ENCODE results near the gene ACER3. TPM values are rescaled to one million over a fixed set of nuclear protein-coding genes. Genes with fewer than 3 reads are reported as not detected.

ACER3 gene
- total and polyA plus RNA-seq, 2 of the 4 experiments (the other 2 are of a cell fraction): 3.5 to 10.0 TPM

DNA sequence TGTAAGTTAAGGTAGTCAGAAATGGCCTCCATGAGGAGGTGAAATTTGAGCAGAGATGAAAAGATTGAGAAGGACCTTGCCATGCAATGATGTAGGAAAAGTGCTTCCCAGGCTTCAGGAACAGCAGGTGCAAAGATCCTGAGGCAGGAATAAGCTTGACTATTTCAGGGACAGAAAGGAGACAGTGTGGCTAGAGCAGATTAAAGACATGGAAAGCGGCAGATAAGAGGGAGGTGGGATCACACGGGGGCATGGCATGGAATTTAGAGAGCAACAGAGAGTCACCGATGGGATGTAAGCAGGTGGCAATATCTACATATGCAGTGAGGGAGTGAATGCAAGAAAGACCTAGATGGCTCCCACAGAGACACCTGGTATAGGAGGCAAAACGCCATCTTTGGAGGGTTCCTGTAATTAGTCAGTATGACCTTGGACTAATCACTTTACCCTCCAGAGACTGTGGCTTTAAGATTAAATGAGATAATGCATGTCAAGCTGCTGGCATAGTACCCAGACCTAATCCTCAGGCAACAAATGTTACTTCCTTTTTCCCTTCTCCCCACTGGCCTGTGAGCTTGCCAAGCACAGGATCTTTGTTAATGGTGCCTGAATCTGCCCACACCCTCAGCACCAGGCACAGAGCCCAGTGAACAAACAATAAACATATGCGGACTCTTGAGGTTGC is 24.6 kb upstream of the ACER3 start:
- no peak overlapping the region for H3K14ac ChIP-seq (replicated peaks; ENCODE audit: low read depth, low read length)
- no peak overlapping the region for H2BK5ac ChIP-seq (ENCODE audit: low read depth, low read length, poor library complexity, severe bottlenecking)
- intact Hi-C loops (cut with micrococcal nuclease): no loop called here
- WGBS, 2 experiments (ENCODE audit: extremely low coverage in 2 of 2, insufficient read length in 1 of 2): no CpG with 5 or more reads among the region's 5 CpGs
- no peaks in the 10 kb centered on the region for H3K9me3 ChIP-seq (ENCODE audit: control insufficient read depth, insufficient read depth, low read length)
- no peak overlapping the region for H4K8ac ChIP-seq (ENCODE audit: low read depth in 2 of 2, low read length in 2 of 2)
- TF ChIP-seq, protein P1, sequence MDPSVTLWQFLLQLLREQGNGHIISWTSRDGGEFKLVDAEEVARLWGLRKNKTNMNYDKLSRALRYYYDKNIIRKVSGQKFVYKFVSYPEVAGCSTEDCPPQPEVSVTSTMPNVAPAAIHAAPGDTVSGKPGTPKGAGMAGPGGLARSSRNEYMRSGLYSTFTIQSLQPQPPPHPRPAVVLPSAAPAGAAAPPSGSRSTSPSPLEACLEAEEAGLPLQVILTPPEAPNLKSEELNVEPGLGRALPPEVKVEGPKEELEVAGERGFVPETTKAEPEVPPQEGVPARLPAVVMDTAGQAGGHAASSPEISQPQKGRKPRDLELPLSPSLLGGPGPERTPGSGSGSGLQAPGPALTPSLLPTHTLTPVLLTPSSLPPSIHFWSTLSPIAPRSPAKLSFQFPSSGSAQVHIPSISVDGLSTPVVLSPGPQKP (IDR thresholded peaks at IDR 0.05; ENCODE audit: borderline replicate concordance, low read depth, low read length): no peak
- CTCF ChIA-PET: interaction anchor here (1.5 kb wide), 1 partner anchor 83 kb away, joined by 3 read pairs; no protein-coding TSS in a partner anchor
- H2AFZ ChIP-seq (replicated peaks; ENCODE audit: low read length, poor library complexity): no peak overlapping the region
- H3K56ac ChIP-seq (ENCODE audit: extremely low read depth, insufficient read depth, low read length): no peak overlapping the region
- H3K9ac ChIP-seq (ENCODE audit: low read depth, low read length): no peak overlapping the region
- BruUV-seq (replicated peaks): no TSS peak
- H4K20me1 ChIP-seq (ENCODE audit: insufficient read depth, low read length): no peaks in the 10 kb centered on the region
- H4K5ac ChIP-seq (ENCODE audit: low read depth, low read length): no peak overlapping the region
- H3K4me3 ChIP-seq (ENCODE audit: insufficient read depth, low read depth, low read length): no peak overlapping the region
- 0 out of 2 replicates have a peak, but pooled peaks cover 3% of the 10 kb centered on the region for H3K9me1 ChIP-seq (ENCODE audit: insufficient read depth, low read length)
- H3K79me1 ChIP-seq (ENCODE audit: low read depth in 1 of 2, low read length in 2 of 2): no peaks in the 10 kb centered on the region
- no peak overlapping the region for H2BK20ac ChIP-seq (ENCODE audit: low read depth, low read length)
- H3K36me3 ChIP-seq (ENCODE audit: control insufficient read depth, insufficient read depth, low read length): no peaks in the 10 kb centered on the region
- no peak overlapping the region for H4K91ac ChIP-seq (ENCODE audit: insufficient read depth, low read depth, low read length)
- H3K23ac ChIP-seq (ENCODE audit: low read depth, low read length): no peak overlapping the region
- POLR2A ChIA-PET (ENCODE audit: unreplicated experiment): no interaction called here
- in situ Hi-C loops (cut with MboI; ENCODE audit: low sequenced_read_pairs): no loop called here
- H2BK15ac ChIP-seq (ENCODE audit: low read depth, low read length): no peak overlapping the region
- H2AK9ac ChIP-seq (replicated peaks; ENCODE audit: low read depth, low read length, poor library complexity): no peak overlapping the region
- H3K4me1 ChIP-seq (ENCODE audit: control insufficient read depth, insufficient read depth, low read length): peaks cover 5% of the 10 kb centered on the region; the same call in 1 of the 2 replicates
- H3K27me3 ChIP-seq (ENCODE audit: control insufficient read depth, insufficient read depth, low read length): peaks cover 54% of the 10 kb centered on the region
- peak; percentile 76 for ATAC-seq (ENCODE audit: low read depth)
- DNase-seq: peak; percentile 68
- H2BK120ac ChIP-seq (ENCODE audit: low read depth, low read length): no peak overlapping the region
- H3K27ac ChIP-seq (ENCODE audit: insufficient read depth, low read length): no peak overlapping the region
- no peak overlapping the region for H3K18ac ChIP-seq (ENCODE audit: low read depth, low read length)
- dilution Hi-C loops (cut with HindIII; ENCODE audit: low sequenced_read_pairs, unreplicated experiment): no loop called here
- H3K4me2 ChIP-seq (ENCODE audit: low read depth, low read length): no peak overlapping the region
- H2AK5ac ChIP-seq (ENCODE audit: low read depth, low read length): no peak overlapping the region
- H3K4ac ChIP-seq (ENCODE audit: low read depth, low read length): no peak overlapping the region
